Measurements from ENCODE around the gene FAM89A. TPM values are rescaled to one million over a fixed set of nuclear protein-coding genes. Genes with fewer than 3 reads are reported as not detected.

FAM89A gene
- total and polyA plus RNA-seq, 9 of the 15 experiments (the other 6 are each of a cell fraction or from before 2014, with no cell fraction given) = 8.7 to 66.2 (median 43.3) TPM

GRCh38 chr1:230979389-230979716 is 60.7 kb downstream of the FAM89A start (continued):
- TF ChIP-seq ZNF318 (IDR thresholded peaks at IDR 0.05; ENCODE audit: borderline replicate concordance in 1 of 2, low read depth in 1 of 2) = no peak
- TF ChIP-seq SNRNP70 (optimal IDR thresholded peaks at IDR 0.05; ENCODE audit: low read depth, low read length) = no peak
- TF ChIP-seq ARID1B (IDR thresholded peaks at IDR 0.05) = no peak
- no peak for TF ChIP-seq KLF13 (tag; IDR thresholded peaks at IDR 0.05; ENCODE audit: borderline replicate concordance, low read depth)
- TF ChIP-seq ZNF785 (CRISPR knock-in tag; IDR thresholded peaks at IDR 0.05) = no peak
- no peak for TF ChIP-seq ZNF124 (CRISPR knock-in tag; IDR thresholded peaks at IDR 0.05)

Data from K562 (cell line).